K562 (cell line): ENCODE data around the gene DMXL1. TPM values are rescaled to one million over a fixed set of nuclear protein-coding genes. Genes with fewer than 3 reads are reported as not detected.
A peak's percentile ranks its signal among the peaks of the same experiment; 100 is the strongest.

ENCODE experiments used
- HDAC2 ChIP-seq: fragments of 450-650 bp; IDR thresholded peaks from 2 replicates; pipeline ENCODE4 v1.6.1; 2016; ENCODE audit warnings: mild to moderate bottlenecking
- MYNN ChIP-seq, 2 experiments: sonication (generic); formaldehyde crosslinking in 1 of 2; IDR thresholded peaks; 2 replicates each; pipeline versions ENCODE4 v1.5.0 to v1.6.1; 2016 to 2020; ENCODE audit warnings: antibody characterized with exemption in 1 of 2, missing genetic modification reagents in 1 of 2
- PTBP1 ChIP-seq: fragments of 200-400 bp; formaldehyde crosslinking; IDR thresholded peaks from 2 replicates; pipeline ENCODE4 v1.6.1; 2017; ENCODE audit warnings: low read depth, low read length
- RBM22 ChIP-seq: fragments of 200-400 bp; formaldehyde crosslinking; IDR thresholded peaks from 2 replicates; pipeline ENCODE4 v1.6.1; 2018; ENCODE audit warnings: low read length, low read depth; ENCODE audit not compliant: poor library complexity, severe bottlenecking
- SMARCA5 ChIP-seq: fragments of 450-650 bp; IDR thresholded peaks from 2 replicates; pipeline ENCODE4 v1.6.1; 2016
- STAT5B ChIP-seq: fragments of 250-450 bp; sonication (Bioruptor Pico); IDR thresholded peaks from 2 replicates; pipeline ENCODE4 v1.8.0; 2021; ENCODE audit warnings: mild to moderate bottlenecking, inconsistent platforms
- TAF15 ChIP-seq: fragments of 200-400 bp; formaldehyde crosslinking; IDR thresholded peaks from 2 replicates; pipeline ENCODE4 v1.6.1; 2017; ENCODE audit warnings: mild to moderate bottlenecking, low read depth, low read length, moderate library complexity
- YBX1 ChIP-seq: fragments of 450-650 bp; IDR thresholded peaks from 2 replicates; pipeline ENCODE4 v1.7.1; 2016; ENCODE audit warnings: mild to moderate bottlenecking
- ZNF184 ChIP-seq: sonication (generic); formaldehyde crosslinking; IDR thresholded peaks from 2 replicates; pipeline ENCODE4 v1.5.0; 2020; ENCODE audit warnings: missing genetic modification reagents
- ZNF384 ChIP-seq: IDR thresholded peaks from 2 replicates; pipeline ENCODE4 v1.6.1; 2012; ENCODE audit warnings: low read depth, low read length, improper control_type of control experiment
- ZNF445 ChIP-seq: fragments of 250-450 bp; sonication (Bioruptor Pico); IDR thresholded peaks from 2 replicates; pipeline ENCODE4 v1.4.0; 2020; ENCODE audit warnings: low read depth, mild to moderate bottlenecking, moderate library complexity
- polyA plus RNA-seq, 8 experiments: library from polyadenylated mRNA; depleted of rRNA in 4 of 8; stranded (reverse) in 5 of 8; unstranded in 3 of 8; fragments of >200 nt; fragmentation: Nextera tagmentation in 2 of 8; fragmentation: Illumina TruSeq in 1 of 8; extraction: Ambion mirVana in 2 of 8; extraction: Trizol in 1 of 8; gene quantifications; 2 replicates each; pipeline versions ENCODE4 v1.2.1 to v1.2.3, GENCODE V29; 2011 to 2014; ENCODE audit warnings: inconsistent platforms in 1 of 8, missing spikeins in 1 of 8
- total RNA-seq, 7 experiments: library from RNA; depleted of rRNA in 6 of 7; stranded (reverse); fragments of >200 nt in 6 of 7; fragmentation: Illumina TruSeq in 2 of 7; extraction: Trizol in 2 of 7; gene quantifications; 2 replicates each; pipeline versions ENCODE4 v1.2.1 to v1.2.3, GENCODE V29; 2011 to 2021; ENCODE audit warnings: low replicate concordance in 1 of 7
- TF ChIP-seq, protein P1 (sequence below): fragments of 250-450 bp; sonication (Bioruptor Pico); IDR thresholded peaks from 2 replicates; pipeline ENCODE4 v1.5.0; 2021; ENCODE audit warnings: mild to moderate bottlenecking, borderline replicate concordance
- TF ChIP-seq, protein P2 (sequence below): fragments of 250-450 bp; sonication (Bioruptor Pico); IDR thresholded peaks from 2 replicates; pipeline ENCODE4 v1.4.0; 2020
- TF ChIP-seq, protein P3 (sequence below), 2 experiments: IDR thresholded peaks in 1 of 2; conservative IDR thresholded peaks in 1 of 2; 2 replicates each; pipeline ENCODE4 v1.6.1; 2016; ENCODE audit warnings: low read depth in 2 of 2, mild to moderate bottlenecking in 1 of 2, missing compliant biosample characterization in 1 of 2, missing genetic modification characterization in 1 of 2, moderate library complexity in 1 of 2
- TF ChIP-seq, protein P4 (sequence below), 3 experiments: fragments of 200-800 bp in 1 of 3; fragments of 250-450 bp in 1 of 3; fragments of 450-650 bp in 1 of 3; sonication (Bioruptor Pico) in 1 of 3; sonication (Bioruptor generic) in 1 of 3; formaldehyde crosslinking in 1 of 3; IDR thresholded peaks; 2 replicates each; pipeline versions ENCODE4 v1.6.1 to v1.8.0; 2016 to 2022; ENCODE audit warnings: mild to moderate bottlenecking in 2 of 3, missing genetic modification characterization in 2 of 3, missing compliant biosample characterization in 1 of 3, moderate library complexity in 1 of 3
- TF ChIP-seq, protein P5 (sequence below): fragments of 250-450 bp; sonication (Bioruptor Pico); IDR thresholded peaks from 2 replicates; pipeline ENCODE4 v1.4.0; 2020; ENCODE audit warnings: mild to moderate bottlenecking, moderate library complexity

The DMXL1 gene
- total and polyA plus RNA-seq, 9 of the 15 experiments (the other 6 are each of a cell fraction or from before 2014, with no cell fraction given) = 8.3 to 40.3 (median 30.6) TPM

DNA sequence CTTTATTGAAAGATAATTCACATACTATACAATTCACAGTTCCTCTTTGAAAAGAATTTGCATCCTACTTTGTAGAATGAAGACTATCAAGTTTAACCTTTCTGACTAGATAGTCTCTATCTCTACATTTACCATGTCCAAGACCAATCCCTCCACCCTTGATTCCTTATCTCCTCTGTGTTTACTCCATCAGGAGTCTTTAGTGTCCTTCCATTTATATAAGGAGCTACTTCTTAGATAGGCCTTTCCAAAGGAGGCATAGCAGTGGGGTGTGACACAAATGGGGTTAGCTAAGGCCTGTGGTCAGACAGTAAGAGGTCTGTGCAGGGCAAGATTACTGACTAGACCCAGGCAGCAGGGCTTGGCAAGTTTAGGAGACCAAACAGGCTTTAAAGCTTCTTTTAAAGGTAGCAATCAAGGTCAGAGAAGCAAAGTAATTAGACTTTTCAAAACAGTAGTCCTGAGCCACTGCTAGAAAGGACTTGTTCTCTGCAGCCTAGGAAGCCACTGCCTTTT, 11.1 kb upstream of the DMXL1 start (continued):
- TF ChIP-seq, protein P1, sequence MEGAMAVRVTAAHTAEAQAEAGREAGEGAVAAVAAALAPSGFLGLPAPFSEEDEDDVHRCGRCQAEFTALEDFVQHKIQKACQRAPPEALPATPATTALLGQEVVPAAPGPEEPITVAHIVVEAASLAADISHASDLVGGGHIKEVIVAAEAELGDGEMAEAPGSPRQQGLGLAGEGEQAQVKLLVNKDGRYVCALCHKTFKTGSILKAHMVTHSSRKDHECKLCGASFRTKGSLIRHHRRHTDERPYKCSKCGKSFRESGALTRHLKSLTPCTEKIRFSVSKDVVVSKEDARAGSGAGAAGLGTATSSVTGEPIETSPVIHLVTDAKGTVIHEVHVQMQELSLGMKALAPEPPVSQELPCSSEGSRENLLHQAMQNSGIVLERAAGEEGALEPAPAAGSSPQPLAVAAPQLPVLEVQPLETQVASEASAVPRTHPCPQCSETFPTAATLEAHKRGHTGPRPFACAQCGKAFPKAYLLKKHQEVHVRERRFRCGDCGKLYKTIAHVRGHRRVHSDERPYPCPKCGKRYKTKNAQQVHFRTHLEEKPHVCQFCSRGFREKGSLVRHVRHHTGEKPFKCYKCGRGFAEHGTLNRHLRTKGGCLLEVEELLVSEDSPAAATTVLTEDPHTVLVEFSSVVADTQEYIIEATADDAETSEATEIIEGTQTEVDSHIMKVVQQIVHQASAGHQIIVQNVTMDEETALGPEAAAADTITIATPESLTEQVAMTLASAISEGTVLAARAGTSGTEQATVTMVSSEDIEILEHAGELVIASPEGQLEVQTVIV (CRISPR knock-in tag) = no peak
- no peak for TF ChIP-seq ZNF184
- TF ChIP-seq RBM22 = no peak
- TF ChIP-seq TAF15 = no peak
- TF ChIP-seq ZNF445 (CRISPR knock-in tag) = no peak
- TF ChIP-seq, protein P2, sequence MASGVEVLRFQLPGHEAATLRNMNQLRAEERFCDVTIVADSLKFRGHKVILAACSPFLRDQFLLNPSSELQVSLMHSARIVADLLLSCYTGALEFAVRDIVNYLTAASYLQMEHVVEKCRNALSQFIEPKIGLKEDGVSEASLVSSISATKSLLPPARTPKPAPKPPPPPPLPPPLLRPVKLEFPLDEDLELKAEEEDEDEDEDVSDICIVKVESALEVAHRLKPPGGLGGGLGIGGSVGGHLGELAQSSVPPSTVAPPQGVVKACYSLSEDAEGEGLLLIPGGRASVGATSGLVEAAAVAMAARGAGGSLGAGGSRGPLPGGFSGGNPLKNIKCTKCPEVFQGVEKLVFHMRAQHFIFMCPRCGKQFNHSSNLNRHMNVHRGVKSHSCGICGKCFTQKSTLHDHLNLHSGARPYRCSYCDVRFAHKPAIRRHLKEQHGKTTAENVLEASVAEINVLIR (CRISPR knock-in tag) = no peak
- 0 out of 2 replicates have a peak, but pooled peaks have one; percentile 31 for TF ChIP-seq HDAC2
- TF ChIP-seq, protein P3, sequence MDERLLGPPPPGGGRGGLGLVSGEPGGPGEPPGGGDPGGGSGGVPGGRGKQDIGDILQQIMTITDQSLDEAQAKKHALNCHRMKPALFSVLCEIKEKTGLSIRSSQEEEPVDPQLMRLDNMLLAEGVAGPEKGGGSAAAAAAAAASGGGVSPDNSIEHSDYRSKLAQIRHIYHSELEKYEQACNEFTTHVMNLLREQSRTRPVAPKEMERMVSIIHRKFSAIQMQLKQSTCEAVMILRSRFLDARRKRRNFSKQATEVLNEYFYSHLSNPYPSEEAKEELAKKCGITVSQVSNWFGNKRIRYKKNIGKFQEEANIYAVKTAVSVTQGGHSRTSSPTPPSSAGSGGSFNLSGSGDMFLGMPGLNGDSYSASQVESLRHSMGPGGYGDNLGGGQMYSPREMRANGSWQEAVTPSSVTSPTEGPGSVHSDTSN (CRISPR knock-in tag; IDR thresholded peaks at IDR 0.05; ENCODE audit: low read depth) = no peak
- TF ChIP-seq, protein P3 (tag; conservative IDR thresholded peaks at IDR 0.05; ENCODE audit: low read depth) = no peak
- TF ChIP-seq, protein P4, sequence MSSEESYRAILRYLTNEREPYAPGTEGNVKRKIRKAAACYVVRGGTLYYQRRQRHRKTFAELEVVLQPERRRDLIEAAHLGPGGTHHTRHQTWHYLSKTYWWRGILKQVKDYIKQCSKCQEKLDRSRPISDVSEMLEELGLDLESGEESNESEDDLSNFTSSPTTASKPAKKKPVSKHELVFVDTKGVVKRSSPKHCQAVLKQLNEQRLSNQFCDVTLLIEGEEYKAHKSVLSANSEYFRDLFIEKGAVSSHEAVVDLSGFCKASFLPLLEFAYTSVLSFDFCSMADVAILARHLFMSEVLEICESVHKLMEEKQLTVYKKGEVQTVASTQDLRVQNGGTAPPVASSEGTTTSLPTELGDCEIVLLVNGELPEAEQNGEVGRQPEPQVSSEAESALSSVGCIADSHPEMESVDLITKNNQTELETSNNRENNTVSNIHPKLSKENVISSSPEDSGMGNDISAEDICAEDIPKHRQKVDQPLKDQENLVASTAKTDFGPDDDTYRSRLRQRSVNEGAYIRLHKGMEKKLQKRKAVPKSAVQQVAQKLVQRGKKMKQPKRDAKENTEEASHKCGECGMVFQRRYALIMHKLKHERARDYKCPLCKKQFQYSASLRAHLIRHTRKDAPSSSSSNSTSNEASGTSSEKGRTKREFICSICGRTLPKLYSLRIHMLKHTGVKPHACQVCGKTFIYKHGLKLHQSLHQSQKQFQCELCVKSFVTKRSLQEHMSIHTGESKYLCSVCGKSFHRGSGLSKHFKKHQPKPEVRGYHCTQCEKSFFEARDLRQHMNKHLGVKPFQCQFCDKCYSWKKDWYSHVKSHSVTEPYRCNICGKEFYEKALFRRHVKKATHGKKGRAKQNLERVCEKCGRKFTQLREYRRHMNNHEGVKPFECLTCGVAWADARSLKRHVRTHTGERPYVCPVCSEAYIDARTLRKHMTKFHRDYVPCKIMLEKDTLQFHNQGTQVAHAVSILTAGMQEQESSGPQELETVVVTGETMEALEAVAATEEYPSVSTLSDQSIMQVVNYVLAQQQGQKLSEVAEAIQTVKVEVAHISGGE (CRISPR knock-in tag; IDR thresholded peaks at IDR 0.05) = no peak
- TF ChIP-seq SMARCA5 = no peak
- TF ChIP-seq MYNN (IDR thresholded peaks at IDR 0.05) = peak; percentile 99
- TF ChIP-seq MYNN (CRISPR knock-in tag; IDR thresholded peaks at IDR 0.05) = peak; percentile 56; the same call in 1 of the 2 replicates
- TF ChIP-seq PTBP1 = no peak
- no peak for TF ChIP-seq ZNF384
- TF ChIP-seq STAT5B (CRISPR knock-in tag) = no peak
- TF ChIP-seq YBX1 = no peak
- TF ChIP-seq, protein P5, sequence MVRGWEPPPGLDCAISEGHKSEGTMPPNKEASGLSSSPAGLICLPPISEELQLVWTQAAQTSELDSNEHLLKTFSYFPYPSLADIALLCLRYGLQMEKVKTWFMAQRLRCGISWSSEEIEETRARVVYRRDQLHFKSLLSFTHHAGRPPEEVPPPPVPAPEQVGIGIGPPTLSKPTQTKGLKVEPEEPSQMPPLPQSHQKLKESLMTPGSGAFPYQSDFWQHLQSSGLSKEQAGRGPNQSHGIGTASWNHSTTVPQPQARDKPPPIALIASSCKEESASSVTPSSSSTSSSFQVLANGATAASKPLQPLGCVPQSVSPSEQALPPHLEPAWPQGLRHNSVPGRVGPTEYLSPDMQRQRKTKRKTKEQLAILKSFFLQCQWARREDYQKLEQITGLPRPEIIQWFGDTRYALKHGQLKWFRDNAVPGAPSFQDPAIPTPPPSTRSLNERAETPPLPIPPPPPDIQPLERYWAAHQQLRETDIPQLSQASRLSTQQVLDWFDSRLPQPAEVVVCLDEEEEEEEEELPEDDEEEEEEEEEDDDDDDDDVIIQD (CRISPR knock-in tag) = no peak
